NOMO-1 treated with DMSO at 0.1 percent for 48 hours (cell line): ENCODE data around the gene TTC7B.

Source experiments
- DNase-seq: peaks from one replicate; lab custom pipeline; 2025; ENCODE audit not compliant: unreplicated experiment; lab: John Stamatoyannopoulos, UW

Gene TTC7B

GRCh38 chr14:90499908-90500664 lies 316.1 kb downstream of the TTC7B start:
- no peak for DNase-seq

GRCh38 chr14:90499121-90499520 lies 317.1 kb downstream of the TTC7B start:
- no peak for DNase-seq

- no peak for DNase-seq
Measured at GRCh38 chr14:90498198-90498597, 318.0 kb downstream of the TTC7B start.

- no peak for DNase-seq
Measured at GRCh38 chr14:90496379-90496778, 319.9 kb downstream of the TTC7B start.

GRCh38 chr14:90495357-90496276 lies 320.6 kb downstream of the TTC7B start:
- peak; percentile 40 for DNase-seq

GRCh38 chr14:90491911-90492531 lies 324.2 kb downstream of the TTC7B start:
- no peak for DNase-seq

- DNase-seq: no peak
Measured at GRCh38 chr14:90491221-90491885, 324.9 kb downstream of the TTC7B start.

- no peak for DNase-seq
Measured at GRCh38 chr14:90490720-90491050, 325.5 kb downstream of the TTC7B start.

- no peak for DNase-seq
Measured at GRCh38 chr14:90489916-90490719, 326.1 kb downstream of the TTC7B start.

GRCh38 chr14:90489306-90489705 lies 326.9 kb downstream of the TTC7B start:
- DNase-seq: no peak

GRCh38 chr14:90488256-90488655 lies 328.0 kb downstream of the TTC7B start:
- DNase-seq: no peak

GRCh38 chr14:90487462-90487861 lies 328.8 kb downstream of the TTC7B start:
- no peak for DNase-seq

- no peak for DNase-seq
Measured at GRCh38 chr14:90487031-90487430, 329.2 kb downstream of the TTC7B start.

- no peak for DNase-seq
Measured at GRCh38 chr14:90484291-90484690, 331.9 kb downstream of the TTC7B start.

GRCh38 chr14:90483571-90483974 lies 332.7 kb downstream of the TTC7B start:
- no peak for DNase-seq

- DNase-seq: no peak
Measured at GRCh38 chr14:90483117-90483516, 333.1 kb downstream of the TTC7B start.

- DNase-seq: no peak
Measured at GRCh38 chr14:90475298-90475697, 340.9 kb downstream of the TTC7B start.
